SK-N-SH treated with all-trans-retinoic acid at 6 μM for 48 hours (cell line): ENCODE results near the gene MT1HL1.

Experiments used
- CREB5 ChIP-seq: fragments of 250-450 bp; sonication (Bioruptor Pico); IDR thresholded peaks from 2 replicates; pipeline ENCODE4 v1.5.1; 2020; ENCODE audit warnings: low read depth, mild to moderate bottlenecking, moderate library complexity
- CSRNP3 ChIP-seq: fragments of 250-450 bp; sonication (Bioruptor Pico); IDR thresholded peaks from 2 replicates; pipeline ENCODE4 v1.5.1; 2021; ENCODE audit warnings: mild to moderate bottlenecking, moderate library complexity
- GLIS3 ChIP-seq: fragments of 250-450 bp; sonication (Bioruptor Pico); IDR thresholded peaks from 2 replicates; pipeline ENCODE4 v1.5.0; 2020; ENCODE audit warnings: mild to moderate bottlenecking, moderate library complexity
- ISL1 ChIP-seq: fragments of 250-450 bp; sonication (Bioruptor Pico); IDR thresholded peaks from 2 replicates; pipeline ENCODE4 v2.1.2; 2022; ENCODE audit warnings: mild to moderate bottlenecking, moderate library complexity
- PATZ1 ChIP-seq: fragments of 250-450 bp; sonication (Bioruptor Pico); IDR thresholded peaks from 2 replicates; pipeline ENCODE4 v1.8.0; 2020; ENCODE audit warnings: mild to moderate bottlenecking, moderate library complexity, borderline replicate concordance
- RARB ChIP-seq: fragments of 250-450 bp; sonication (Bioruptor Pico); IDR thresholded peaks from 2 replicates; pipeline ENCODE4 v1.8.0; 2021; ENCODE audit warnings: mild to moderate bottlenecking, moderate library complexity
- SNAI2 ChIP-seq: fragments of 250-450 bp; sonication (Bioruptor Pico); IDR thresholded peaks from 2 replicates; pipeline ENCODE4 v1.5.0; 2020; ENCODE audit warnings: mild to moderate bottlenecking, moderate library complexity
- TCF4 ChIP-seq: fragments of 250-450 bp; sonication (Bioruptor Pico); IDR thresholded peaks from 2 replicates; pipeline ENCODE4 v1.8.0; 2021; ENCODE audit warnings: mild to moderate bottlenecking, moderate library complexity, borderline replicate concordance
- ZFP30 ChIP-seq: fragments of 450-650 bp; formaldehyde crosslinking; IDR thresholded peaks from 2 replicates; pipeline ENCODE4 v1.5.0; 2022; ENCODE audit warnings: mild to moderate bottlenecking, moderate library complexity

- no peak for TF ChIP-seq PATZ1 (CRISPR knock-in tag)
- TF ChIP-seq ZFP30 (CRISPR knock-in tag) = no peak
- TF ChIP-seq TCF4 (CRISPR knock-in tag) = no peak
- TF ChIP-seq ISL1 (CRISPR knock-in tag) = no peak
- TF ChIP-seq RARB = no peak
- no peak for TF ChIP-seq SNAI2 (CRISPR knock-in tag)
- TF ChIP-seq CREB5 = no peak
- TF ChIP-seq CSRNP3 (CRISPR knock-in tag) = no peak
- no peak for TF ChIP-seq GLIS3 (CRISPR knock-in tag)
Observed at GRCh38 chr1:236978740-236979139, 25.5 kb downstream of the MT1HL1 start.
